Spleen (tissue), 7 donors: Measurements from ENCODE around the gene GXYLT2.

Experiments
- POLR2A ChIP-seq, 3 donors: fragments of 450-650 bp; IDR thresholded peaks; one replicate each; pipeline ENCODE4 v1.5.1; 2017; ENCODE audit warnings: antibody characterized with exemption in 3 of 3, mild to moderate bottlenecking in 1 of 3
- TF ChIP-seq, protein P1 (sequence below), 11 experiments: fragments of 200-600 bp in 7 of 11; fragments of 450-650 bp in 4 of 11; sonication (generic) in 4 of 11; IDR thresholded peaks in 8 of 11; conservative IDR thresholded peaks in 3 of 11; 1 replicate in 7 of 11; 2 replicates in 4 of 11; pipeline versions ENCODE4 v1.4.0 to v1.8.0; 2016 to 2021; ENCODE audit warnings: antibody characterized with exemption in 11 of 11, inconsistent platforms in 4 of 11, mild to moderate bottlenecking in 1 of 11
- donor health status: DM: no; HTN: no; CAD: no; lungs with moderate emphysema.
- donor health status: DM: no; HTN: no; CAD: no.
- donor health status: DM: no; HTN: no; CAD: no.

DNA sequence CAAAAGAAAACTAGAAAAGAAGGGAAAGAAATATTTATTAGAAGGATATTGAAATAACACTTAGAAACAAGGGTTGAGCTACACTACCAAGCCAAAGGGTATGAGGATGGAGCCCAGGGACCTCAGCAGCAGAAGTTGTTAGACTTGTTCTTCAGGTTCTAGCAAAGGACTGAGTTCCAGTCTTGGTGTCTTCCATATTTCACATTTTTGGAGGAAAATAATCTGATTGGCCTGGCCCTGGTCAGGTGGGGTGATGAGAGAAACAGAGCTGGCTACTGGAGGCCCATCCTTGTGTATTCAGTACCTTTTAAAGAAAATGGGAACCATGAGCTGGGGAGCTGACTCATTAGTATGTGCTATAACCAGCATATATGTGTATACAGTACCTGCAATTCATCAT lies 137.0 kb downstream of the GXYLT2 start:
- TF ChIP-seq, protein P1, sequence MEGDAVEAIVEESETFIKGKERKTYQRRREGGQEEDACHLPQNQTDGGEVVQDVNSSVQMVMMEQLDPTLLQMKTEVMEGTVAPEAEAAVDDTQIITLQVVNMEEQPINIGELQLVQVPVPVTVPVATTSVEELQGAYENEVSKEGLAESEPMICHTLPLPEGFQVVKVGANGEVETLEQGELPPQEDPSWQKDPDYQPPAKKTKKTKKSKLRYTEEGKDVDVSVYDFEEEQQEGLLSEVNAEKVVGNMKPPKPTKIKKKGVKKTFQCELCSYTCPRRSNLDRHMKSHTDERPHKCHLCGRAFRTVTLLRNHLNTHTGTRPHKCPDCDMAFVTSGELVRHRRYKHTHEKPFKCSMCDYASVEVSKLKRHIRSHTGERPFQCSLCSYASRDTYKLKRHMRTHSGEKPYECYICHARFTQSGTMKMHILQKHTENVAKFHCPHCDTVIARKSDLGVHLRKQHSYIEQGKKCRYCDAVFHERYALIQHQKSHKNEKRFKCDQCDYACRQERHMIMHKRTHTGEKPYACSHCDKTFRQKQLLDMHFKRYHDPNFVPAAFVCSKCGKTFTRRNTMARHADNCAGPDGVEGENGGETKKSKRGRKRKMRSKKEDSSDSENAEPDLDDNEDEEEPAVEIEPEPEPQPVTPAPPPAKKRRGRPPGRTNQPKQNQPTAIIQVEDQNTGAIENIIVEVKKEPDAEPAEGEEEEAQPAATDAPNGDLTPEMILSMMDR (IDR thresholded peaks at IDR 0.05 in 8 of 11, conservative IDR thresholded peaks at IDR 0.05 in 3 of 11), result no peak
- no peak for TF ChIP-seq POLR2A (IDR thresholded peaks at IDR 0.05)
